ENCODE results near the gene VSTM2B.

Gene VSTM2B

GRCh38 chr19:29563486-29564101, 37.8 kb downstream of the VSTM2B start:
- no peak for DNase-seq

GRCh38 chr19:29564574-29565005, 38.8 kb downstream of the VSTM2B start:
- no peak for DNase-seq

- no peak for DNase-seq
Measured at GRCh38 chr19:29565171-29565570, 39.4 kb downstream of the VSTM2B start.

GRCh38 chr19:29566496-29567054, 40.8 kb downstream of the VSTM2B start:
- peak in 1 of 58 donors; percentile 41 for DNase-seq

- no peak for DNase-seq
Measured at GRCh38 chr19:29567366-29567915, 41.6 kb downstream of the VSTM2B start.

- peak in 3 of 58 donors; percentile 4 to 8 (median 6) for DNase-seq
Measured at GRCh38 chr19:29568036-29569025, 42.5 kb downstream of the VSTM2B start.

- no peak for DNase-seq
Measured at GRCh38 chr19:29569038-29569911, 43.5 kb downstream of the VSTM2B start.

- no peak for DNase-seq
Measured at GRCh38 chr19:29571181-29571580, 45.4 kb downstream of the VSTM2B start.

- no peak for DNase-seq
Measured at GRCh38 chr19:29573486-29573885, 47.7 kb downstream of the VSTM2B start.

GRCh38 chr19:29574510-29574909, 48.7 kb downstream of the VSTM2B start:
- no peak for DNase-seq

GRCh38 chr19:29576046-29576606, 50.3 kb downstream of the VSTM2B start:
- peak in 22 of 58 donors; percentile 3 to 64 (median 28) for DNase-seq

- no peak for DNase-seq
Measured at GRCh38 chr19:29576761-29577648, 51.2 kb downstream of the VSTM2B start.

GRCh38 chr19:29577649-29577963, 51.8 kb downstream of the VSTM2B start:
- no peak for DNase-seq

- no peak for DNase-seq
Measured at GRCh38 chr19:29578349-29578748, 52.6 kb downstream of the VSTM2B start.

- DNase-seq = no peak
Measured at GRCh38 chr19:29579308-29579910, 53.6 kb downstream of the VSTM2B start.

GRCh38 chr19:29581398-29581797, 55.6 kb downstream of the VSTM2B start:
- no peak for DNase-seq

- no peak for DNase-seq
Measured at GRCh38 chr19:29583196-29583999, 57.6 kb downstream of the VSTM2B start.

- no peak for DNase-seq
Measured at GRCh38 chr19:29586401-29586800, 60.6 kb downstream of the VSTM2B start.
